DND-41 (cell line): ENCODE measurements around the gene ERBB2.

Source experiments
- EZH2 ChIP-seq: IDR thresholded peaks from 3 replicates; pipeline ENCODE4 v1.6.1; 2012; ENCODE audit warnings: borderline replicate concordance, low read depth, mild to moderate bottlenecking, moderate library complexity, low read length, inconsistent platforms; ENCODE audit not compliant: severe bottlenecking
- TF ChIP-seq, protein P1 (sequence below): IDR thresholded peaks from 2 replicates; pipeline ENCODE4 v1.5.1; 2012; ENCODE audit warnings: borderline replicate concordance, low read length, moderate library complexity, mild to moderate bottlenecking; ENCODE audit not compliant: poor library complexity, severe bottlenecking; ENCODE audit errors: extremely low read depth

DNA sequence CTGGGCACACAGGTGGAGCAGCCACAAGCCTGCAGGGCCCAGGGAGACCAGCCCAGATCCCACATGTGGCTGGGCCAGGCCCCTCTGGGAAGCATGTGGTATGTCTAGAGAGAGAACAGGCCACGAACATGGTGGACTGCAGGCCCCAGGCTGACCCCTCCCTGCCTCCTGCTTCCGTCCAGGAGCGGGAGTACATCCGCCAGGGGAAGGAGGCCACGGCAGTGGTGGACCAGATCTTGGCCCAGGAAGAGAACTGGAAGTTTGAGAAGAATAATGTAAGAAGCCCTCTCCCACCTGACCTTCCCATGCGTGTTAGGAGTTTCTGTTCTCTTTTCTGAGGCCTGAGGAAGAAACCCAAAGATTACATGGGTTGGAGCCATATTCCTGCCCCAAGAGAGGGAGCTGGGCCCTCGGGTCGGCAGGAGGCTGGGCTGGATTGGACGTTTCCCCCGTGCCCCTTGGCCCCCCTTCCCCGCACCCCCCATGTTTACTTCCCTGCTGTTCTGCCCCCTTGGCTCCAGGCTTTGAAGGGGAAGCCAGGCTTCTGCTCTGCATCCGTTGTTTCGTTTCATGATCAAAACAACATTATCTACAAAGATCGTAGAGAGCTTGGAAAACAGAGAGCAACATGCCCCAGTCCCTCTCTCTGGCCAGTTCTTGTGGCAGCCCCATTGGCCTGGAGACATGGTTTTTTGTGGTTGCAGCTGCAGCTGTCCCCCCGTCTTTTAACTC is 40.4 kb upstream of the ERBB2 start:
- TF ChIP-seq, protein P1, sequence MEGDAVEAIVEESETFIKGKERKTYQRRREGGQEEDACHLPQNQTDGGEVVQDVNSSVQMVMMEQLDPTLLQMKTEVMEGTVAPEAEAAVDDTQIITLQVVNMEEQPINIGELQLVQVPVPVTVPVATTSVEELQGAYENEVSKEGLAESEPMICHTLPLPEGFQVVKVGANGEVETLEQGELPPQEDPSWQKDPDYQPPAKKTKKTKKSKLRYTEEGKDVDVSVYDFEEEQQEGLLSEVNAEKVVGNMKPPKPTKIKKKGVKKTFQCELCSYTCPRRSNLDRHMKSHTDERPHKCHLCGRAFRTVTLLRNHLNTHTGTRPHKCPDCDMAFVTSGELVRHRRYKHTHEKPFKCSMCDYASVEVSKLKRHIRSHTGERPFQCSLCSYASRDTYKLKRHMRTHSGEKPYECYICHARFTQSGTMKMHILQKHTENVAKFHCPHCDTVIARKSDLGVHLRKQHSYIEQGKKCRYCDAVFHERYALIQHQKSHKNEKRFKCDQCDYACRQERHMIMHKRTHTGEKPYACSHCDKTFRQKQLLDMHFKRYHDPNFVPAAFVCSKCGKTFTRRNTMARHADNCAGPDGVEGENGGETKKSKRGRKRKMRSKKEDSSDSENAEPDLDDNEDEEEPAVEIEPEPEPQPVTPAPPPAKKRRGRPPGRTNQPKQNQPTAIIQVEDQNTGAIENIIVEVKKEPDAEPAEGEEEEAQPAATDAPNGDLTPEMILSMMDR = no peak
- TF ChIP-seq EZH2 = no peak
